Retinal pigment epithelial cell (primary cell): Measurements from ENCODE around the gene GPR55.

Source experiments
- DNase-seq: peaks from one replicate; pipeline ENCODE4 v3.0.0-alpha.2; 2010; ENCODE audit warnings: low read depth
- H3K4me3 ChIP-seq: 2 replicates; pipeline ENCODE4 v1.5.1; 2011; ENCODE audit warnings: mild to moderate bottlenecking, low read length, control low read depth, moderate library complexity
- CTCF ChIP-seq: conservative IDR thresholded peaks from 2 replicates; pipeline ENCODE4 v1.5.1; 2011; ENCODE audit warnings: low read depth, low read length, control low read depth, inconsistent platforms

Gene GPR55

DNA sequence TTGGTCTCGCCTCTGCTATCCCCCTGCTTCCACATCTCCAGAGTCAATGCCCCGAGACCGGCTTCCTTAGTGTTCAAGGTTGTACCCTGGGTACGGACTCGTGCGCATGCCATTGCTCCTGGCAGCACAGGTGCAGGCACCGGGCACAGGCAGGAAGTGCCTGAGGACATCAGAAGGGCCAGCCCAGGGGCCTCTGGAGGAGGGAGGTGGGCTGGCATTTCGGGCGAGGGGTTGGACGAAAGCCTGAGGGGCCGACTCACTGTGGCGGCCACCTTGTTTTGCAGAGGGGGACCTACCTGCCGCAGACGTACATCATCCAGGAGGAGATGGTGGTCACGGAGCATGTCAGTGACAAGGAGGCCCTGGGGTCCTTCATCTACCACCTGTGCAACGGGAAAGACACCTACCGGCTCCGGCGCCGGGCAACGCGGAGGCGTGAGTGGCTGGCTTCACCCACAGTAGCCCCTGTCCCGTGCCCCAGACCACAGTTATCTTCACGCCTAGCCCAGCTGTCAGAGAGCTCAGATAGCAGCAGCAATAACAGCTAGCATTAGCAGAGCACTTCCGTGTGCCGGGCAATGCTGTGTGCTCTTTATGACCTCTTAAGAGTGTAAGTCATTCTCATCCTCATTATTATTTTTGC lies 47.8 kb downstream of the GPR55 start:
- no peak for DNase-seq
- TF ChIP-seq CTCF: no peak
- no peak overlapping the region for H3K4me3 ChIP-seq

DNA sequence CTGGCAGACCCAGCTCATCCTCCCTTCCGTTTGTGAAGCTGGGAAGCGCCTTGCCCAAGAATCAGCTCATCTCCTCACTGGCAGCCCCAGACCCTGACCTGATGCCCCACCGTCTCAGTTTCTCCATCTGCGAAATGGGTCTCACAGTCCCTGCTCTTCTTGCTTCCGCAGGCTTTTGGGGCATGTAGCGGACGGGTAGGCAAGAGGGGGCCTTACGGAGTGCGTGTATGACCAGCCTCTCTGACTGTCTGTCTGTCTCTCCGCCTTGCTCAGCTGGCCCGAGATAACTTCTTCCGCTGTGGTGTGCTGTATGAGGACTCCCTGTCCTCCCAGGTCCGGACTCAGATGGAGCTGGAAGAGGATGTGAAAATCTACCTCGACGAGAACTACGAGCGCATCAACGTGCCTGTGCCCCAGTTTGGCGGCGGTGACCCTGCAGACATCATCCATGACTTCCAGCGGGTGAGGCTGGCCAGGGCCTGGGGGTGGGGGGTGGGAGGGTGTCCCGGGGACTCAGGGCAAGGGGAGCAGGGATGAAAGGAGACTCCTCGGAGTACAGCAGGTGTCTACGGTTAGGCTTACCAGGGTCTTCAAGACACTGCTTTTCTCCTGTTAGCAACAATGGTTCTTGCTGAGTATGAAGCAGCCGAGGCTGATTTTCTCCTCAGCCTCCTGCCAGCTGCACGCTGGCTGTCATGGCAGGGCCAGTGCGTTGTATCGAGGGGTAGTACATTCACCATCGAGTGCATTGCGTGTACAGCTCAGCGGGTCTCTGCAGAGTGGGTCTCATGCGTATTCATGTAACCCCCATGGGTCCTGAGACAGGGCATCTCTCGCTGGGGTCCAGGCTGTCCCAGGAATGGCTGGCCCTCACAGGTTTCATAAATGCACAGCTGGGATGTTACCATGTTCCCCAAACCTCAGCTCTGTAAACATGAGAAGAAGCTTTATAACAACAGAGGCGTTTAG lies 49.4 kb downstream of the GPR55 start:
- no peak for TF ChIP-seq CTCF
- no peak for DNase-seq
- H3K4me3 ChIP-seq: no peak overlapping the region

DNA sequence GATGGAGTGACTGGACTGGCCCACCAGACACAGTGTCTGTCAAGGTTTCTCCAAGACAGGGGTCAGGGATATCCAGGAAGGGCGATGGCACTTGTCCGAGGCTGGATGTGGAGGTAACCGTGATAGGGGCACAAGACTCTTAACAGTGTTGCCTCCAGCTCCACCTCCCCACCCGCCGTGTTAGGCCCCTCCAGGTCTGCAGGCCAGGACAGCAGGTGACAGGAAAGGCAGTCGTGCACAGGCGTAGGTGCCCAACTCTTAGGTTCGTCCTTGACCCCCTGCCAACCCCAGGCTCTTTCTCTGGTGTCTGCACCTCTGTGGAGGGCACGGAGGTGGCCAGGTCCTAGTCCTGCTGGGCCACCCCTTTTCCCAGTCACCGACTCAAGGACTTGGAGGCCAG lies 50.2 kb downstream of the GPR55 start:
- H3K4me3 ChIP-seq: no peak overlapping the region
- no peak for TF ChIP-seq CTCF
- DNase-seq: no peak

- no peak for TF ChIP-seq CTCF
- DNase-seq: no peak
- H3K4me3 ChIP-seq: no peak overlapping the region
These were observed 50.6 kb downstream of the GPR55 start for GRCh38 chr2:230874456-230874855.

DNA sequence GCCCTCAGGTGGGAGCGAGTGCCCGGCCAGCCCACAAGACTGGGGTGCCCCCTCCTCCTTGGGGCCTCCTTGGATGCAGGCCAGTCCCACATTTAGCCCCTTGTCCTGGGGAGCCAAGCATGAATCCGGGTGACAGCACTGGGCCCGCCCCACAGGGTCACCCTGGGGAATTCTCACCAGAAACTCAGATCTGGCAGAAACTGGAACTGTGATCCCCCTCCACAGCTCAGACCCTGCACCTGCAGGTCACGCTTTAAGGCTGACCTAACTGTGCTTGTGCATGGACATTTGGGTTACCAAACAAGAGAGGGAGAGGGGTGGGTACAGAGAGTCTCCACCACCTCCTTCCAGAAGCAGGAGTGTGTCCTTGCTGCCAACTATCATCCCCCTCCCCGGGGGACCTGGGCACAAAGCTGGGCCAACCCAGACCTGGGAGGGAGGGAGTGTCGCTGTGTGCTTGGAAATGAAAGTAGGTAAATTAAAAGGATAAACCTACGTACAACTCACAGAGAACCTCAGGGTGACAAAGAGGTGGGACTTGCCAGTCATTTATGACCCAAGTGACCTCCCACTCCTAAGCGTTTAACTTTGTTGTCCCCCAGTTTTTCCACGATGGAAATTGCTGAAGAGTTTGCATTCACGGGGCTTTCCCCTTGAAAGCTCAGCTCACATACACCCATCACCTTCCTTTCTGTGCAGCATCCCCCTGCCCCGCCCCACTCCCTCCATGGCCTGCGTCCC lies 51.2 kb downstream of the GPR55 start:
- H3K4me3 ChIP-seq: no peak overlapping the region
- DNase-seq: no peak
- no peak for TF ChIP-seq CTCF

- no peak overlapping the region for H3K4me3 ChIP-seq
- no peak for TF ChIP-seq CTCF
- no peak for DNase-seq
These were observed 51.9 kb downstream of the GPR55 start for GRCh38 chr2:230872968-230873660.
